HL-60 (cell line): Measurements from ENCODE around the gene CBX1.

Experiments
- DNase-seq, 2 experiments: peaks; one replicate each; pipeline ENCODE4 v3.0.0-alpha.2; 2010 to 2020; ENCODE audit warnings: low read depth in 1 of 2, low spot score in 1 of 2
- H3K27ac ChIP-seq: fragments of 250-450 bp; sonication (Bioruptor Pico); replicated peaks from 2 replicates; pipeline ENCODE4 v1.5.1; 2020; ENCODE audit warnings: mild to moderate bottlenecking, moderate library complexity
- H3K27me3 ChIP-seq: fragments of 250-450 bp; sonication (Bioruptor Pico); 2 replicates; pipeline ENCODE4 v1.5.1; 2021; ENCODE audit warnings: mild to moderate bottlenecking, moderate library complexity; ENCODE audit not compliant: insufficient read depth, poor library complexity, severe bottlenecking
- H3K4me3 ChIP-seq: replicated peaks from 2 replicates; pipeline ENCODE4 v1.5.1; 2011; ENCODE audit warnings: mild to moderate bottlenecking, control low read depth, low read length; ENCODE audit not compliant: insufficient read depth
- GABPA ChIP-seq: IDR thresholded peaks from 2 replicates; pipeline ENCODE4 v1.6.1; 2012; ENCODE audit warnings: low read depth
- POLR2AphosphoS5 ChIP-seq: IDR thresholded peaks from 2 replicates; pipeline ENCODE4 v1.6.1; 2012; ENCODE audit warnings: low read depth
- SPI1 ChIP-seq: IDR thresholded peaks from 2 replicates; pipeline ENCODE4 v1.6.1; 2012; ENCODE audit warnings: low read depth, mild to moderate bottlenecking, borderline replicate concordance
- TF ChIP-seq, protein P1 (sequence below): IDR thresholded peaks from one replicate; pipeline ENCODE4 v1.5.1; 2011; ENCODE audit warnings: low read length, control low read depth, inconsistent platforms; ENCODE audit not compliant: insufficient read depth
- TF ChIP-seq, protein P2 (sequence below): IDR thresholded peaks from 2 replicates; pipeline ENCODE4 v1.6.1; 2012; ENCODE audit warnings: low read depth; ENCODE audit not compliant: insufficient replicate concordance

CBX1 gene

DNA sequence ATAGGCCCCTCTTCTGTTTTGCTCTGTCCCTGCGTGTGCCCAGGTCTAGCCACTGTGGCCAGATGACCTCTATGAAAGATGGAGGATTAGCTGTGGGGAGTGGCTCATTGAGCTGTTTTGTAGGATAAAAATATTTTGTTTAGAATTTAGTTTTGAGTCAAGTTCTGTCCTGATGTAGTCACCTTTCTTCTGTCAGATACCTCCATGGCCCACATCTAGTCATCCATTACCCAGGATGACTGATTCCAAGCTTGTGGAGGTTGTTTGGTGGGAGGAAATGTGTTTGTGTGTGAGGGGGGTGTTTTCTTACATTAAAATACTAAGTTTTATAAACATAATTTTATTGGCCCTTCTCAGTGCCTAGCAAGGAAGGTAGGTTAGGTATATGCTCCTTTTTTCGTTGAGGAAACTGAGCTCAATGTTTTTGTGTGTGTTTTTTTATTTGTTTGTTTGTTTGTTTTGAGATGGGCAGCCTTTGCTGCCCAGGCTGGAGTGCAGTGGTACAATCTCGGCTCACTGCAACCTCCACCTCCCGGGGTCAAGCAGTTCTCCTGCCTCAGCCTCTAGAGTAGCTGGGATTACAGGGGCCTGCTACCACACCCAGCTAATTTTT, 22.6 kb upstream of the CBX1 start:
- no peaks in the 10 kb centered on the region for H3K27me3 ChIP-seq
- no peak overlapping the region for H3K4me3 ChIP-seq
- no peak overlapping the region for H3K27ac ChIP-seq
- TF ChIP-seq POLR2AphosphoS5 (no peak), GABPA (no peak), SPI1 (no peak)
- TF ChIP-seq, protein P1, sequence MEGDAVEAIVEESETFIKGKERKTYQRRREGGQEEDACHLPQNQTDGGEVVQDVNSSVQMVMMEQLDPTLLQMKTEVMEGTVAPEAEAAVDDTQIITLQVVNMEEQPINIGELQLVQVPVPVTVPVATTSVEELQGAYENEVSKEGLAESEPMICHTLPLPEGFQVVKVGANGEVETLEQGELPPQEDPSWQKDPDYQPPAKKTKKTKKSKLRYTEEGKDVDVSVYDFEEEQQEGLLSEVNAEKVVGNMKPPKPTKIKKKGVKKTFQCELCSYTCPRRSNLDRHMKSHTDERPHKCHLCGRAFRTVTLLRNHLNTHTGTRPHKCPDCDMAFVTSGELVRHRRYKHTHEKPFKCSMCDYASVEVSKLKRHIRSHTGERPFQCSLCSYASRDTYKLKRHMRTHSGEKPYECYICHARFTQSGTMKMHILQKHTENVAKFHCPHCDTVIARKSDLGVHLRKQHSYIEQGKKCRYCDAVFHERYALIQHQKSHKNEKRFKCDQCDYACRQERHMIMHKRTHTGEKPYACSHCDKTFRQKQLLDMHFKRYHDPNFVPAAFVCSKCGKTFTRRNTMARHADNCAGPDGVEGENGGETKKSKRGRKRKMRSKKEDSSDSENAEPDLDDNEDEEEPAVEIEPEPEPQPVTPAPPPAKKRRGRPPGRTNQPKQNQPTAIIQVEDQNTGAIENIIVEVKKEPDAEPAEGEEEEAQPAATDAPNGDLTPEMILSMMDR: no peak
- TF ChIP-seq, protein P2, sequence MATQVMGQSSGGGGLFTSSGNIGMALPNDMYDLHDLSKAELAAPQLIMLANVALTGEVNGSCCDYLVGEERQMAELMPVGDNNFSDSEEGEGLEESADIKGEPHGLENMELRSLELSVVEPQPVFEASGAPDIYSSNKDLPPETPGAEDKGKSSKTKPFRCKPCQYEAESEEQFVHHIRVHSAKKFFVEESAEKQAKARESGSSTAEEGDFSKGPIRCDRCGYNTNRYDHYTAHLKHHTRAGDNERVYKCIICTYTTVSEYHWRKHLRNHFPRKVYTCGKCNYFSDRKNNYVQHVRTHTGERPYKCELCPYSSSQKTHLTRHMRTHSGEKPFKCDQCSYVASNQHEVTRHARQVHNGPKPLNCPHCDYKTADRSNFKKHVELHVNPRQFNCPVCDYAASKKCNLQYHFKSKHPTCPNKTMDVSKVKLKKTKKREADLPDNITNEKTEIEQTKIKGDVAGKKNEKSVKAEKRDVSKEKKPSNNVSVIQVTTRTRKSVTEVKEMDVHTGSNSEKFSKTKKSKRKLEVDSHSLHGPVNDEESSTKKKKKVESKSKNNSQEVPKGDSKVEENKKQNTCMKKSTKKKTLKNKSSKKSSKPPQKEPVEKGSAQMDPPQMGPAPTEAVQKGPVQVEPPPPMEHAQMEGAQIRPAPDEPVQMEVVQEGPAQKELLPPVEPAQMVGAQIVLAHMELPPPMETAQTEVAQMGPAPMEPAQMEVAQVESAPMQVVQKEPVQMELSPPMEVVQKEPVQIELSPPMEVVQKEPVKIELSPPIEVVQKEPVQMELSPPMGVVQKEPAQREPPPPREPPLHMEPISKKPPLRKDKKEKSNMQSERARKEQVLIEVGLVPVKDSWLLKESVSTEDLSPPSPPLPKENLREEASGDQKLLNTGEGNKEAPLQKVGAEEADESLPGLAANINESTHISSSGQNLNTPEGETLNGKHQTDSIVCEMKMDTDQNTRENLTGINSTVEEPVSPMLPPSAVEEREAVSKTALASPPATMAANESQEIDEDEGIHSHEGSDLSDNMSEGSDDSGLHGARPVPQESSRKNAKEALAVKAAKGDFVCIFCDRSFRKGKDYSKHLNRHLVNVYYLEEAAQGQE: no peak
- DNase-seq: no peak

DNA sequence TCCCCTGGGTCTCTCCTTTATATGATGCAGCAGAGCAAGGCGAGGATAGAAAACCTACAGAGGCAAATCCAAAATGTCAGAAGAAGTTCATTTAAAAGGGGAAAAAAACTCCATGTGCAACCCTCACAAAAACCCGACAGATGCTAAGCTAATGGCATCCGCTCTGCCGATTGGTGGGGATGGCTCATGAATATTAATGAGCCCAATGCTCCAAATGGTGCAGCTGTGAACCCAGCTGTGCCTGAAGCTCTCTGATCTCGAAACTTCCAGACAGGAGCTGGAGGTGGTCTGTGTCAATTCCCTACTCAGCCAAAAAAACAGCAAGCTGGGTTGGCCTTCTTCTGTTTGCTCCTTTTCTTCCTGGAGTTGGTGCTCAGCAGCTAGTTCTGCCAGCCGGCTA, 21.8 kb upstream of the CBX1 start:
- H3K27ac ChIP-seq: no peak overlapping the region
- H3K27me3 ChIP-seq: no peaks in the 10 kb centered on the region
- H3K4me3 ChIP-seq: no peak overlapping the region
- TF ChIP-seq, protein P1: no peak
- TF ChIP-seq GABPA: no peak
- TF ChIP-seq POLR2AphosphoS5: no peak
- TF ChIP-seq, protein P2: no peak
- no peak for TF ChIP-seq SPI1
- DNase-seq: no peak

DNA sequence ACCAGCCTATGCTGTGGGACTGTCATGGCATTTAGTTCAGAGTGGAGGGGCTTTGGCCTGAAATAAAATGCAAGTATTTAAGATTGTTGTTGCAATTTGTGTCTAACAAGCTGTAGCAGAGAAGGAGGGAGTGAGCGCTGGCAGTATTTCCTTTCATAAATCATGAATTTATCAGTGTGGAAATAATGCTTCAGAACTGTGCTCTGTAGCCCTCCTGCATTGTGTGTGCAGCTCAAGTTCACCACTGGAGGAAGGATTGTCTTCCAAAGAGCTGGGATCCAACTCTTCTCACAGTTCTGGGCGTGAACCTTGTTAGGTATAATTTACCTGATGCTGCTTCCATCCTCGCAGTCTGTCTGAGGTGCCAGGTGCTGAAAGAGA, 21.4 kb upstream of the CBX1 start:
- Histone ChIP-seq H3K27me3 (no peaks in the 10 kb centered on the region), H3K27ac (no peak overlapping the region), H3K4me3 (no peak overlapping the region)
- TF ChIP-seq POLR2AphosphoS5: no peak
- TF ChIP-seq, protein P1: no peak
- TF ChIP-seq GABPA: no peak
- TF ChIP-seq SPI1: no peak
- TF ChIP-seq, protein P2: no peak
- DNase-seq: no peak
